Measurements from ENCODE around the gene CRACR2B. TPM values are rescaled to one million over a fixed set of nuclear protein-coding genes. Genes with fewer than 3 reads are reported as not detected.

The CRACR2B gene
- total and polyA plus RNA-seq, 10 donors, result 6.1 to 34.1 (median 14.5) TPM

- Histone ChIP-seq H3K4me1 (peaks cover 27 to 96% (median 63%) of the 10 kb centered on the region in 6 donors), H3K27ac (peak overlapping the region in 1 of 8 donors; percentile 31), H3K4me3 (no peak overlapping the region), H3K9me3 (no peaks in the 10 kb centered on the region), H3K36me3 (peaks cover 0 to 54% (median 38%) of the 10 kb centered on the region in 6 donors), H3K27me3 (replicated peaks in 1 of 7) (peaks cover 0 to 42% (median 0%) of the 10 kb centered on the region in 7 donors)
- peak; percentile 76 for DNase-seq
- TF ChIP-seq POLR2A (IDR thresholded peaks at IDR 0.05), result no peak
- peak in 2 of 3 donors; percentile 13 to 61 for TF ChIP-seq POLR2AphosphoS5 (IDR thresholded peaks at IDR 0.05)
- intact Hi-C loops (cut with DNase I; ENCODE audit: low total_unique reads), result no loop called here
- 91 to 97% (median 94%) methylated on average over 7 to 14 of the region's 14 CpGs for WGBS, 5 donors
Observed at GRCh38 chr11:836274-836673, 8.6 kb downstream of the CRACR2B start.

GRCh38 chr11:836700-837099 is 9.0 kb downstream of the CRACR2B start:
- H3K4me3 ChIP-seq, result no peak overlapping the region
- 81 to 91% (median 88%) methylated on average over 8 to 9 of the region's 9 CpGs for WGBS, 5 donors
- intact Hi-C loops (cut with DNase I; ENCODE audit: low total_unique reads), result no loop called here
- no peak for DNase-seq
- H3K27ac ChIP-seq, result no peak overlapping the region
- H3K4me1 ChIP-seq, result peaks cover 30 to 96% (median 64%) of the 10 kb centered on the region in 6 donors
- H3K9me3 ChIP-seq, result no peaks in the 10 kb centered on the region
- TF ChIP-seq POLR2AphosphoS5 (IDR thresholded peaks at IDR 0.05), result peak in 2 of 3 donors; percentile 1 to 3
- TF ChIP-seq CTCF (IDR thresholded peaks at IDR 0.05 in 8 of 11, conservative IDR thresholded peaks at IDR 0.05 in 3 of 11), result no peak
- TF ChIP-seq POLR2A (IDR thresholded peaks at IDR 0.05), result no peak
- H3K27me3 ChIP-seq (replicated peaks in 1 of 7), result peaks cover 0 to 38% (median 0%) of the 10 kb centered on the region in 7 donors
- peaks cover 0 to 54% (median 38%) of the 10 kb centered on the region in 6 donors for H3K36me3 ChIP-seq

- 78 to 85% (median 82%) methylated on average over 9 to 22 of the region's 22 CpGs for WGBS, 5 donors
- Histone ChIP-seq H3K4me1 (peaks cover 26 to 94% (median 61%) of the 10 kb centered on the region in 6 donors), H3K4me3 (no peak overlapping the region), H3K27ac (peak overlapping the region in 1 of 8 donors; percentile 16), H3K27me3 (replicated peaks in 1 of 7) (peaks cover 0 to 31% (median 0%) of the 10 kb centered on the region in 7 donors), H3K9me3 (no peaks in the 10 kb centered on the region), H3K36me3 (peaks cover 0 to 54% (median 38%) of the 10 kb centered on the region in 6 donors)
- intact Hi-C loops (cut with DNase I; ENCODE audit: low total_unique reads), result no loop called here
- no peak for DNase-seq
- TF ChIP-seq POLR2A (IDR thresholded peaks at IDR 0.05), result no peak
- TF ChIP-seq CTCF (IDR thresholded peaks at IDR 0.05 in 8 of 11, conservative IDR thresholded peaks at IDR 0.05 in 3 of 11), result no peak
- TF ChIP-seq POLR2AphosphoS5 (IDR thresholded peaks at IDR 0.05), result peak in 2 of 3 donors; percentile 37 to 58
Observed at GRCh38 chr11:837189-837989, 9.7 kb downstream of the CRACR2B start.

- intact Hi-C loops (cut with DNase I; ENCODE audit: low total_unique reads), result no loop called here
- peak overlapping the region in 2 of 8 donors; percentile 8 to 16 for H3K27ac ChIP-seq
Observed at GRCh38 chr11:837990-838307, 10.2 kb downstream of the CRACR2B start.

More at GRCh38 chr11:837990-838307, 10.2 kb downstream of the CRACR2B start:
- Histone ChIP-seq H3K9me3 (no peaks in the 10 kb centered on the region), H3K4me3 (no peak overlapping the region), H3K36me3 (peaks cover 0 to 54% (median 38%) of the 10 kb centered on the region in 6 donors), H3K4me1 (peaks cover 25 to 94% (median 59%) of the 10 kb centered on the region in 6 donors), H3K27me3 (replicated peaks in 1 of 7) (peaks cover 0 to 27% (median 0%) of the 10 kb centered on the region in 7 donors)
- DNase-seq, result no peak
- no peak for TF ChIP-seq CTCF (IDR thresholded peaks at IDR 0.05 in 8 of 11, conservative IDR thresholded peaks at IDR 0.05 in 3 of 11)
- no peak for TF ChIP-seq POLR2A (IDR thresholded peaks at IDR 0.05)
- TF ChIP-seq POLR2AphosphoS5 (IDR thresholded peaks at IDR 0.05), result no peak
- WGBS, 5 donors, result 78 to 83% (median 81%) methylated on average over 1 to 8 of the region's 8 CpGs; no CpG with 5 or more reads in 1 of the 5 donors

All from spleen (tissue), 11 donors.